EH (cell line): ENCODE results near the gene CALB2.
"Not testable (repeated sequence)": the region's sequence is repeated elsewhere in the genome, so short reads cannot be mapped to it uniquely, and the experiment has no call there.

Source experiments
- DNase-seq: peaks from one replicate; pipeline ENCODE4 v3.0.0-alpha.2; 2015; ENCODE audit warnings: low read depth

Gene CALB2

DNA sequence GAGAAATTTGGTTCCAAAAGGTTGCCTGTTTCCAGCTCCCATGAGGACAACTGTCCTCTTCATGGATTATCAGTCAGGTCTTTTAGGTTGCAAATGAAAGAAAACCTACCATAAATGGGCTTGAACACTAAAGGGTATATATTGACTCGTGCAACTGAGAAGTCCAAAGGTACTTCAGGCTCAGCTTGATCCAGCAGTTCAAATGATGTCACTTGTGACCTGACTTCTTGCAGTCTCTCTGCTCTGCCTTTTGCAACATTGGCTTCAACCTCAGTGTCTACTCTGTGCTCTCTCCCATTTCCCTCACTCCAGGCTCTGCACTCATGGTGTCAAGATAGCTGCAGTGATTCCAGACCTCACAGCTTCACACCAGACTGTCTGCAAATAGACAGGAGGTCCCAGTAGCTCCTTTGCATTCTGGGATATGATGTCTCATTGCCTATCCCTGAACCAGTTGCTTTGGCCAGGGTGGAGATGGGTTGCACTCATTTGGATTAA lies 5.5 kb upstream of the CALB2 start:
- no peak for DNase-seq

DNA sequence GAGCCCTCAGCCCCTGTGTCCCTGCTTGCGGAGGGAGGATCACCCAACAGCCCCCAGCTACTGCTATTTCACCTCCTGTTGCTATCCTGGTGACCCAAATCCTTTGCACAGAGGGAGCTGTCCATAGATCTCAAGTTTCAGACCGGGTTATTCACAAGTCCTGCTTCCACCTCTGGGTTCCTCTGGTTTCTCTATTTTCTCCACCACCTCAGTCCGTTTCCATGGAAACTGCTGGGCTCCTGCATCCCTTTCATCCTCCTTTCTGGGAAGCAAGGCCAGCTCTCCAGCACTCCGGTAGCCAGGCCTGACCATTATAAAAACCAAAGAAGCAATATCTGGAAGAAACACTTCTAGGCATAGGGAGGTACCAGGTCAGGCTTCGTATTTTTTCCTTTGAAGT lies 4.8 kb upstream of the CALB2 start:
- no peak for DNase-seq

DNA sequence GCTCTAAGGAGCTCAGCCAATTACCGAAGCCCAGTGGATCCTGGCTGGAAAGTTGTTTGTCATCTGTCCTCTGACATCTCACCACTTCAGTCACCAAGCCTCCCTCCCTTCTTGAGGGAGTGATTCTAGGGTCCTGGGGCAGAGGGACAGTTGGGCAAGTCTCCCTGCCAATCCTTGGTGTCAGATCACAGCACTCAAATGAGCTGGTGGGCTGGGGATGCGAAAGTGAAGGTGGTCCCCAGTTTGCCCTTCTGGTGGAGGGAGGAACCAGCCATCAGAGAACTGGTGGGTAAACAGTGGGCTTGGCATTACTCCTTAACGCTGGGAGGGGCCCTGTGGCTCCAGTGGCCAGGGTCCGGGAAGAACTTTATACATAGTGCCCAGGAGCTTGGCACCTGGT lies 4.4 kb upstream of the CALB2 start:
- no peak for DNase-seq

DNA sequence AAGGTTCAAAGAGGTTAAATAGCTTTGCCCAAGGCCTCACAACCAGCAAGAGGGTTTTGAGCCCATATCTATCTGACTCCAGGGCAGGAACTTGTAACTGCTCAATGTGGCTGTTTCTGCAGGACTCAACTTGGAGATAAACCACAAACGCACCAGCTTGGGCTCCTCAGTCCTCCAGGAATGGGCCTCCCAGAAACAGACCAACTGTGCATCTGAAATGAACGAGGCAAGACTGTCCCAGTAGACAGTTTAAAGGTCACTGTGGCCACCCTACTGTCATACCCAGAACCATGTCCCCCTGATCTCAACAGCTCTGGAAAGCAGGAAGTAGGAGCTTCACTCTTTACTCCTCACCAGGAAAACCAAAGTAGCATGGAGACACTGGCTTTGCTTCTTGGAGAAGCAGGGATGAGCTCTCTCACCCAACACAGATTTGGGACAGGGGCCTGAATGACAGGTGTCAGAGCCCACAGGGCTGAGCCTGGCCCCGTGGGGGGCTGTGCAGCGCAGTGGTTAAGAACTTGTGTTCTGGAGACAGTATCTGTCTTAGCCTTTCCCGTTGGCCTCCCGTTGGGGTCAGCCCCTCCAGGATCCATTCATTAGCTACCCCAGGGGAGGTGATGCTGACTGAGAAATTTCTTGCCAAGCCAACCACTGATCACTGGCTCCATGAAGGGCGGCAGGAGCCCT lies 2.3 kb upstream of the CALB2 start:
- no peak for DNase-seq

DNA sequence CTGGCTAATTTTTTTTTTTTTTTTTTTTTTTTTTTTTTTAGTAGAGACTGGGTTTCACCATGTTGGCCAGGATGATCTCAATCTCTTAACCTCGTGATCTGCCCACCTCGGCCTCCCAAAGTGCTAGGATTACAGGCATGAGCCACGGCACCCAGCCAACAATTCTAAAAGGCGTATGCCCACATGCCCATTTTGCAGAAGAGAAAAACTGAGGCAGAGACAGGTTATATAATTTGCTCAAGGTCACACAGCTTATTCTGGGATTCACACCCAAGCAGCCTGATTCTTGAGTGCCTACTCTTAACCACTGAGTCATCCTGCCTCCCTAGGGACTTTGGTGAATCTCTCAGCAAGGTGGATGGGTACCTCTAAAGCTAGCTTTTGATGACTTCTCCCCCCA lies 1.6 kb upstream of the CALB2 start:
- DNase-seq = not testable (repeated sequence)

DNA sequence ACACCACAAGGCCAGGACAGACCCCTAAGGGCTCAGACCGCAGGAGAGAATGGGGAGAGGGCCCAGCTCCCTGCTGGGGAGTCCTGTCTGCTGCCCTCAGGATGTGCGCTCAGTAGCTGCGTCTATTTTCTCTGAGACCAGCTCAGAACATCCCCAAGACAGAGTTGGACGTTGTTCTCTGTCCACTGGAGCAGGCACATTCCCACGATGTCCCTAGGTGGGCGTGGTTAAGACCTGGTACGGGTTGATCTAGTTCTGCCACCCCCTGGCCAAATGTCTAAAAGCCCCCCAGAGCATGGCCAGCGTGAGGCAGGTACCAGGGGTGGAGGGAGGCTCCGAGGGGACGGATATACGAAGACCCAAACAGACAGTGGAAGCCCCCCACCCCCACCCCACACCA lies 842 bp upstream of the CALB2 start:
- DNase-seq = no peak

DNA sequence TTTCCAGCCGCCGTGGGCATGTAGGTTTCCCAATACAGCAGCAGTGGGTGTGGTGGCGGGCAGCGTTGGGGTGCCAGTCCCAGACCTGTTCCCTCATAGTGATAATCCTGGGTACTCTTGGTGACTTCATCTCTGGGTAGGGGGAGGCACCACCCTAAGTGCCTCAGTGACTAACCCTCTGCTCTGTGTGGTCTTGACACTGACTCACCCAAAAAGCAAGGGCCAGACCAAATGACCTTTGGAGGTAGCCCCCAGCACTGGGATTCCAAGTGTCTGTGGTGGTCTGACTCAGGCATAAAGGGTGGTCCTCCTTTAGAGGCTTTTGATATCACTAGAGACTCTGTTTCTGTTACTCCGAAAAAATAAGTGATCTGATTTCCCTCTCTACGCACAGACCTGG lies 908 bp downstream of the CALB2 start:
- DNase-seq = no peak

DNA sequence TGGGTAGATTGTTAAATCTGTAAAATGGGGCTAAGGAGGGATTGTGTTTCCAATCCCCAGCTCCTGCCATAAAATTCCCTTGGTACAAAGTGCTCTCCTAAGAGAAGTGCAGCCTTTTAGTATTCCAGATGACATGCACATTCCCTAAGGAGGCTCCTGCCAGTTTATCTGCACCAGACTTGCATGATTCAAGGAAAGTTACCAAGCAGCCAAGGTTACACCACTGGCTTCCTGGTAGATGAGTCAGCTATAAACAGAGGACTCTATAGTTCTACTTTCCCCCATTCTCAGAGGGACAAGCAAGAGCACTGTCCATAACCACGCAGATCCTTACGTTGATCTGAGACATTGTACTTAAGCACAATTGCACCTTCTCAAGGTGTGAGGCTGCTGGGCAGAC lies 1.9 kb downstream of the CALB2 start:
- DNase-seq = peak; percentile 91

DNA sequence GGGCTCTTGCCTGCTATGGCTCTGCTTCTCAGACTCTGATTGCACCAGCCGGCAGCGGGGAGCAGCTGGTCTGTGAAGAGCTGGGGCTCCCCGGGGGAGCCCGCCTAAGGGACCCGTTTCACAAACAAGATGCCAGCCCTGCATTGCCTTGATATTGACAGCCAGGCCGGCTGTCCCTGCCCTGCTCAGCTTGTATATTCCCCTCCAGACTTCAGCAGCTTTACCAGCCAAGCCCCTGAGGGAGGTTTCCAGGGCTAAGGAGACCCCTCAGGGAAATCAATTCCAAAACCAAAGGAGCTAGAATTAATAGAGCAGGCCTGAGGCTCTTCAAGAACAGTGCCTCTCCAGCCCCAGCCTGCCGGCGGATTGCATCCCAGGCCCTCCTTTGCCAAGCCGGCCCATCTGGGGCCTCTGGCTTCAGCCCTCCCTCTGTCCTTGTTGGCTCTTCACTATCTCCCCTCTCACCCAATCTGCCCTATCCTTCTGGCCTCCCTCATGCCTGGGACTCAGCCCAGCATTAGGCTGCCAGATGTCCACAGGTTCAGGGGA lies 5.7 kb downstream of the CALB2 start:
- no peak for DNase-seq

DNA sequence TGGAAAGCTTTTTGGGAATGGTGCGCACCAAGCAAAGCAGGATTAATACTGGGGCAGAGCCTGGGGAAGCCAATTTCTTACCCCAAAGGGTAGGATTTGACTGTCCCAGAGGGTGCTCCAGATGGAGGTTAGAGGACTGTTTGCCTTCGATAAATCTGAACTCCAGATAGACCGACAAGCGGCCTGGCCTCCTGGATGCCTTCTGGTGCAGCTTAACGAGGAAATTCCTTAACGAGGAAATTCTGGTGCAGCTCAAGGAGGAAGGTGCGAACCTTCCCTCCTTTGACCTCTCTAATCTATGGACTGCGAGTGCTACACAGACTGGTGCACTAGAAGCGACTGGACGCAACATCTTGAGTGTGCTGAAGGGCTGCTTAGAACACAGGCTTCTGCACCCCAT lies 6.5 kb downstream of the CALB2 start:
- DNase-seq = no peak

DNA sequence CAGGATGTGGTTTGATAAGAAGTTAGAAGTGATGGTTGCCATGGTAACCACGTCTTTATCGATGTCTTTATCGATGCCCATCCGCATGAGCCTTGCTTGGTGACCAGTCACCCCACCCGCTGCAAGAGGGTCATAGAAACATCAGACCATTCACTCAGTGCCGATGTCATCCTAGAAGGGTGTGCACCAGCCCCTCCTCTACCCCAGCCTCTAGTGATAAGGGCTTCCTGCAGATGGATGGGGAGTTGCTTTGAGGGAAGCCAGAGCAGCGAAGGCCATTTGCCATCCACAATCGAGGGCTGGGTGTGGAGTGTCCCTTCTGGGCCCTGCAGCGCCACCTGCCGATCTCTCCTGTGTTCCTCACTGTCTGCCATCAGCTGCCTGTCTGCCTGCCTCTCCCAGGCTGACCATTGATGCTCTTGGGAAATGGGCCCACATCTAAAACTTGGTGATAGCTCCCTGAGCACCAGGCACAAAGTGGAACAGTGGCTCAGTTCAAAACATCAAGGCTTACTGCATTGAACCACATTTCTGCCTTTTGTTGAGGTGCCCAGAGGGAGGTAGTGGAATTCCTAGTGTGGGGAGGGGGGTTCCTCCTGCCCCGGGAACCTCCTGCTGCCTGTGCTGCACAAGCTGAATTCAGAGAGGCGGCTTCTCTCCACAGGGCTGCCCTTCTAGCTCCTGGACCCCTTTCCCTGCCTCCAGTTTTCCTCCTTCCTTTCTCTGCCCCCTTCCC lies 8.9 kb downstream of the CALB2 start:
- DNase-seq = peak; percentile 57

DNA sequence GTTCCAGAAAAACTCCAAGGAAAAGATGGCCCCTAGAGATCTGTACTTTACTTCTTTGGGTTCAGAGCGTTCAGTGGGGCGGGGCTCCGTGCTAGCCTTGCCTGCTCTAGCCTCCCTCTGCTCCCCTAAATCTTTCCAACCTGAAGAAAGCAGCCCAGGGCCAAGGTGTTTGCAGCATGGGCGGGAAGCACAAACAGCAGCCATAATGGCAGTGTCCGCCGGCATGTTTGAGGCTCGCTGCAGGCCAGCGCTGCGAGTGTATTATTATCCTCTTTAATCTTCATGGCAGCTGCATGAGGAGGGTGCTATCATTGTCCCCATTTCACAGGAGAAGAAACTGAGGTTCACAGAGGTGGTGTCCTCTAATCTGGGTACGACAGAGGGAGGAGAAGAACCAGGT lies 10.4 kb downstream of the CALB2 start:
- no peak for DNase-seq

DNA sequence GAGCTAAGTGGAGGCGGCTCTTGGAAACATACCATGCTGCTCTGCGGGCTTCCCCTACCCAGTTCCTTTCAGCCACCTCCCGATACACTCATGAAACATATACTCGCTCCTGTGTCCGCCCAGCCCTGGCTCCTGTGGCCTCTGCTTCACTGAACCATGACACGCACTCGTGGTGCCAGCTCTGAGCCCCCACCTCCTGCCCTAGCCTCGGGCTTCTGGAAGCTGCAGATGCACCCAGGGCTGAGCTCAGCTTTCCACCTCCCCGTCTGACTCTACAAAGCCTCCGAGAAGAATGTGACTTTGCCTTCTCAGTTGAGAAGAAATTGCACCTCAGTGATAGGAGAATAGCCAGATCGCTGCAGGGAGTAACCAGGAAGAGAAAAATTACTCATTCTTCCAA lies 11.0 kb downstream of the CALB2 start:
- no peak for DNase-seq

DNA sequence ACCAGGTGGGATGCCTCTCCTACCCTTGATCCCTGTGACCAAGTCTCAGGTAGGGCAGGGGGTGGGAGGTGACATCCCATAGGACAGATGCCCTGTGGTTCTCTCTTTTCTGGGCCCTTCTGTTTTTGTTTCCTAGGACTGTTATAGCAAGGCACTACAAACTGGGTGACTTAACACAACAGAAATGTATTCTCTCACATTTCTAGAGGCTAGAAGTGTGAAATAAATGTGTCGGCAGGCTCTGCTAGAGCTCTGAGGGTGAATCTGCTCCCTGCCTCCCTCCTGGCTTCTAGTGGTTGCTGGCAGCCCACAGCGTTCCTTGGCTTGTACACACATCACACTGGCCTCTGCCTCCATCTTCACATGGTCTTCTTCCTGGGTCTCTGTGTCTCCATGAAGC lies 12.7 kb downstream of the CALB2 start:
- no peak for DNase-seq

DNA sequence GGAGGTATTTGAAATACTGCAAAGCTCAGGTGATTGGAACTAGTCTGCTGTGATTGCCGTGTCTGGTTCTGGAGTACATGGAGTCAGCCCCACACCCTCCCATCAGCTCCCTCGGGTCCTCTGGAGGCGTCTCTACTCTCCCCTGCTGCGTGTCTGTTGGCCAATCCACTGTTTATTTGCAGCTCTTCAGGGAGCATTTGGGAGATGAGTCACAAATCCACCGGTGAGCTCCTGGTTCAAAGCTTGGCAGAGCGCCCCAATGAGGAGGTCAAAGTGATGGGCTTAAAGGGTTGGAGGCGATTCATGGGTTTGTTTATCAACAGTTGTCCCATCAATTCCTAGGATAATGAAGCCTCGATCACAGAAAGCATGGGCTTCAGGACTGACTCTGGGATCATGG lies 14.6 kb downstream of the CALB2 start:
- peak; percentile 65 for DNase-seq

DNA sequence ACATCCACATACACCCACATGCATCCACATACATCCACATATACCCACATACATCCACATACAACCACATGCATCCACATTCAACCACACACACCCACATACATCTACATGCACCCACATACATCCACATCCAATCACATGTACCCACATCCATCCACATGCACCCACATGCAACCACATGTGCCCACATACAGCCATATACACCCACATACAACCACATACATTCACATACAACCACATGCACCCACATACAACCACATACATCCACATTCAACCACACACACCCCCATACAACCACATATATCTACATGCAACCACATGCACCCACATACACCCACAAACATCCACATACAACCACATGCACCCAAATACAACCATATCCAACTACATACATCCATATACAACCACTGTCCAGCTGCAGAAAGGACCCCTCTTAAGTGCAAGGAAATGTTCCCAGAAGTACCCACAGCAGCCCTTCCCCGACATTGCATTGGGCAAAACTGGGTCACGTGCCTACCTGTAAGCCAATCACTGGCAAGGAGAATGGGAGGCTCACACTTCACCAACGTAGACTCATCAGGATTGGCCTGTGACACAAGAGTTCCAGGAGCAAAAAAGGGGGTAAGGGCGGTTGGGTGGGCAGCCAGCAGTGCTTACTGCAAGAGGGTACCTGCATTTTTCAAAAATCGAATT lies 18.1 kb downstream of the CALB2 start:
- DNase-seq = no peak

DNA sequence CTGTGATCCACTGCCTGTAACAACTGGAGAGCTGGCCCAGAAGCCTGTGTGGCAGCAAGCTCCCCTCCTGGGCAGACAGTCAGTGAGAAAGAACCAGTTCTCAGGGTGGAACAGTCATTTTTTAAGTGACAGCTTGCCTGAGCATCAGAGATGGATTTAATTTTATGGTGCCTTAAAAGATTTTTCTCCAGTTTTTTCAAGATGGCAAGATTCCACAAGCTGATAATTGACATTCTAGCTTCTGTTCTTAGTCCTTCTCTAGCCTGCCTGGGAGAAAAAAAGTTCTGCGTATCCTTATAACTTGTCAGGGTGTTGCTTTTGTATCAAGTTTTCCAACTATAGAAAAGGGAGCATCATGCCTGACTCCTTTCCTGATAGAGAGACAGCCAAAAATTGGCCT lies 21.2 kb downstream of the CALB2 start:
- DNase-seq = no peak

DNA sequence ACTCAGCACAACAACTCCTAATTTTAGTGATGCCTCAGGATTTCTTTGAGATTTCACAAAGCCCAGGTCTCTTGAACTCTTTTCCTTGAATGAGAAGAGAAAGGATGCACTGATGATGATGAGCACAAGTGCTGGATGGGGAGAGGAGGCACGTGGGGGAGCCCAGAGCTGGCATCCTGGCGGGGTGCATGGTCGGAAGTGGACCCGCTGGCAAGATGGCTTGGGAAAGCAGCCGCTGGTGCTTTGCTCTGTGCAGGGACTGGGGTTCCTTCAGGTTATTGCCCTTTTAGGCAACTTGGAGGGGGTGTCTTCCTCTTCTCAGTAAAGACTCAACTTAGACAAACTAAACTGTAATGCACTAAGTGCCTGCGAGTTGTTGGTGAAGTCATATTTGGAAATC lies 22.3 kb downstream of the CALB2 start:
- no peak for DNase-seq

DNA sequence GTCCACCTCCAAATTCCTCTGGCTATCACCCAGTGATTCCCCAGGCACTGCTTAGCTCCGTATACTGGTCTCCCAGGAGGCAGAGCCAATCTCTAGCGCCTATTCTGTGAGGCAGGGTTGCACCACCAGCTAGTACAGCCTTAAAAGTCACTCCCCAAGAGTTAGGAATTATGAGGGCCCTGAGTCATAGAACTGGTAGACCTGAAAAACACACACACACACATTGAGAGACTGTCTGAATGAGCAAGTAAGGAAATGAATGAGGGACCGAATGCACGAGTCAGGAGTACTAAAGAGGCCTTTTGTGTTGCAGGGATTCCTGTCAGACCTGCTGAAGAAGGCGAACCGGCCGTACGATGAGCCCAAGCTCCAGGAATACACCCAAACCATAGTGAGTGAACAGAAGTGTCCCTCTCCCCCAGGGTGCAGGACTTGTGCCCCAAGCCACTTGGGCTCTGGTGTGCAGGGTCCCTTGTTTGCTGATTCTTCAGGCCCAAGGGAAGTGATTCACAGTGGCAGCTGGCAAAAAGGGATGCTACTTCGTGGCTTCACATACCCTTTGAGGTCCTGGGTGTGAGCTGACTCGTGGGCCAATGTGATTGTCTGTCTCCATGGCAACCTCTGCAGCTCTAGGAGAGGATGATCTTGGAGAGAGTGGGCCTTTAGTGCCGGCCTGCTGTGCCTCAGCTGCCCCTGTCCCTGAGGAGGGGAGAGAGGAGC lies 24.7 kb downstream of the CALB2 start:
- DNase-seq = peak; percentile 29

DNA sequence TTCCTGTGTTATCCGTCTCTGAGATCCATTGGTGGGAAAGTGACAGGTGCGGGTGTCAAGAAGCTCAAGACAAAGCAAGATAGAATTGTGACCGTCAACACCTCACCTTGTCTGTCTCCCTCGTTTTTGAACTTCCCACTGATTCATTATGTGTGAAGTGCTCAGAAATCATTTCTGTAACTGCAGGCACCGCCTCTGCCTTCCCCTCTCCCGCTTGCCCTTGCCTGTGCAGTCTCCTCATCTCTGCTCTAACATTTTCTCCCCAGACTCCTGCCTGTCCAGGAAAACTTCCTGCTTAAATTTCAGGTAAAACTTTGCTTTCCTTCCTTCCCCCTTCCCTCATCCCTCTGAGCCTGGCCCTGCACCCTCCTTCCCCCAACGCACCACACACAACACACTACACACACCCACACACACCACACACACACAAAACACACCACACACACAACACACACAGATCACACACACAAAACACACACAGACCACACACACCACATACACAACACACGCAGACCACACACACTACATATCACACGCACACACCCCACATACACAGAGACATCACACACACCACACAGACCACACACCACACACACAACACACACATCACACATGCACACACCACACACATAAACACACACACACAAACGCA lies 25.7 kb downstream of the CALB2 start:
- no peak for DNase-seq

DNA sequence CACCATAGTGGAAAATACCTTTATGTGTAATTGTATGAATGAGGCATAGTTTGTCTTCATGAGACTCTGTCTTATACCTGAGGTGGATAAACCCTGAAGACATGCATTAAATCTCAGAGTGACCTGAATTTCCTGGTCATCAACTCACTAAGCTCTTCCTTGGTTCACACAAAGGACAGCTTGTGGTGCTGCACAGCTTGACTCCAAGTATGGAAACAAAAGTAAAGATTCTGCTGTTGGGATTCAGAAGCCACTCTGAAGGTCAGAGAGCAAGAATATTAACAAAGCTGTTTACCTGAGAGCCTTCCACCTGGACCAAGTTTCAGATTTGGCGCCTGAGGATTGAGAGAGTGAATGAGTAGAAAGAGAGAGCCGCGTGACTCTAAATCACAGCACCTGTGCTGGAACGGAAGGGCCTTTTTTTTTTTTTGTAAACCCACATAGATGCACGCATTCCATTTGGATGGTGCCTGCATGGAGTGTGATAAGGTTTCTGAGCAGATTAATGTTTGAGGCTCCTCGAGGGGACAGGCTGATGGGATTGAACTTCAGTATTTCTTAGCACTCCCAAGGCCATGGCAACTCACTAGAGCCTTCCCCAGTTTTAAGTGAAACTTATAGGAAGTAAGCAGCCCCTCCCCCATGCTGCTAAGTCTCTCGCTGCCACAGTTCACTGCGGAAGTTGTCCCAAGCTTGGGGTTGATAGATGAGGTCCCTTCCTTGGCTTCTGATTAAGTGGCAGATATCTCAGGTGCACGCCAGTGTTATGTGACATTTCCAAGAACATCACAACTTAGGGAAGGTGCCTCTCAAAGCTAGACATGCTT lies 28.7 kb downstream of the CALB2 start:
- DNase-seq = no peak
